ENCODE measurements around the gene SEMA5B.

The SEMA5B gene

DNA sequence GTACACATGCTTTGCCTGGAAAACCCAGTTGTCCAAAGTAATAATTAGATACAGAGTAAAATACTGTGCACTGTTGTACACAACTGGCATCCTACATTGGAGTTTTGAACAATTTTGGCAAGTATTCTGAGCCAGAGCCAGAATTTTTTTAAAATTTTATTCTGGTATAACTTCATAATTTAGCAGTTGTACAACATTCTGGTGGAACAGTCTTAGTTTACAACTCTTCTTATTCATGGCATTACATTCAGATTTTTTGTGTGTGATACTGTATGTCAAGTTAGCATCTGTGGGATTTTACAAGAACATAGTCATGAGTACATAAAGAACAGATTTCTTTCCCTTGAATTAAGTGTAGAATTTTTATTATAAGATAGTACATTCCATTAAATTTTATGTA, 165.2 kb downstream of the SEMA5B start:
- DNase-seq (ENCODE audit: low spot score): no peak
- no peaks in the 10 kb centered on the region for H3K79me1 ChIP-seq (ENCODE audit: low read depth, low read length)
- no peak overlapping the region for H2BK5ac ChIP-seq (ENCODE audit: low read length)
- H2BK120ac ChIP-seq (ENCODE audit: low read depth, low read length): no peak overlapping the region
- no peak overlapping the region for H3K9ac ChIP-seq (ENCODE audit: low read depth, low read length, poor library complexity)
- H3K23ac ChIP-seq (ENCODE audit: low read depth, low read length, poor library complexity): no peak overlapping the region
- no peak overlapping the region for H2BK15ac ChIP-seq (ENCODE audit: low read length)
- H3K18ac ChIP-seq (ENCODE audit: low read length): no peak overlapping the region
- H4K91ac ChIP-seq (ENCODE audit: low read depth, low read length, poor library complexity): no peak overlapping the region
- no peaks in the 10 kb centered on the region for H3K9me3 ChIP-seq (replicated peaks in 1 of 2; ENCODE audit: control insufficient read depth in 2 of 2, insufficient read depth in 1 of 2, low read depth in 1 of 2, low read length in 2 of 2)
- no peak overlapping the region for H3K4me2 ChIP-seq (ENCODE audit: insufficient read depth, low read length, poor library complexity, severe bottlenecking)
- no peak overlapping the region for H3K4ac ChIP-seq (ENCODE audit: low read length)
- H3K14ac ChIP-seq (ENCODE audit: low read length): no peak overlapping the region
- no peak overlapping the region for H3K27ac ChIP-seq (replicated peaks; ENCODE audit: low read length)
- peaks cover 1 to 58% of the 10 kb centered on the region in 2 donors for H3K36me3 ChIP-seq (replicated peaks in 1 of 2; ENCODE audit: control insufficient read depth in 2 of 2, insufficient read depth in 2 of 2, low read length in 2 of 2)
- no peak overlapping the region for H3K4me3 ChIP-seq (ENCODE audit: low read length in 2 of 2)
- H3K4me1 ChIP-seq (ENCODE audit: control insufficient read depth in 2 of 2, insufficient read depth in 1 of 2, low read depth in 1 of 2, low read length in 2 of 2): no peaks in the 10 kb centered on the region
- no peak overlapping the region for H4K8ac ChIP-seq (ENCODE audit: low read depth, low read length)
- H2AK5ac ChIP-seq (ENCODE audit: low read depth, low read length): no peak overlapping the region
- no peak overlapping the region for H2BK12ac ChIP-seq (ENCODE audit: low read length)
- no peaks in the 10 kb centered on the region for H3K27me3 ChIP-seq (ENCODE audit: control insufficient read depth in 3 of 3, insufficient read depth in 3 of 3, low read depth in 1 of 3, low read length in 3 of 3)
- no peak overlapping the region for H2AFZ ChIP-seq (ENCODE audit: low read length)

All from neuronal stem cell (in vitro differentiated cells).